Endothelial cell (in vitro differentiated cells): ENCODE data around the gene DCXR. TPM values are rescaled to one million over a fixed set of nuclear protein-coding genes. Genes with fewer than 3 reads are reported as not detected.
A peak's percentile ranks its signal among the peaks of the same experiment; 100 is the strongest.

Experiments
- DNase-seq: peaks from one replicate; pipeline ENCODE4 v3.0.0; 2021; ENCODE audit warnings: low spot score
- H3K27ac Mint-ChIP-seq: one replicate; pipeline ENCODE4 v1.8.0; 2021; ENCODE audit warnings: mixed read lengths, inconsistent platforms; ENCODE audit not compliant: unreplicated experiment
- H3K27me3 Mint-ChIP-seq: one replicate; pipeline ENCODE4 v1.8.0; 2021; ENCODE audit warnings: mild to moderate bottlenecking, moderate library complexity, mixed read lengths, inconsistent platforms; ENCODE audit not compliant: unreplicated experiment
- H3K36me3 Mint-ChIP-seq: one replicate; pipeline ENCODE4 v1.8.0; 2021; ENCODE audit warnings: mild to moderate bottlenecking, low read depth, mixed read lengths, inconsistent platforms; ENCODE audit not compliant: unreplicated experiment
- H3K4me1 Mint-ChIP-seq: one replicate; pipeline ENCODE4 v1.8.0; 2021; ENCODE audit warnings: mild to moderate bottlenecking, mixed read lengths, inconsistent platforms; ENCODE audit not compliant: unreplicated experiment
- H3K4me3 Mint-ChIP-seq: one replicate; pipeline ENCODE4 v1.8.0; 2021; ENCODE audit warnings: mild to moderate bottlenecking, mixed read lengths, inconsistent platforms; ENCODE audit not compliant: unreplicated experiment
- H3K9me3 Mint-ChIP-seq: one replicate; pipeline ENCODE4 v1.8.0; 2021; ENCODE audit warnings: mixed read lengths, inconsistent platforms; ENCODE audit not compliant: unreplicated experiment
- total RNA-seq: library from RNA; stranded (reverse); fragmentation: NEBNext Ultra II Directional; extraction: Animal tissue kit (Norgen Biotek cat#: 25700); gene quantifications from one replicate; pipeline ENCODE4 v1.2.1, GENCODE V29; 2021; ENCODE audit not compliant: unreplicated experiment
- TF ChIP-seq, protein P1 (sequence below): fragments of 200-600 bp; sonication (generic); IDR thresholded peaks from one replicate; pipeline ENCODE4 v1.5.0; 2021; ENCODE audit warnings: antibody characterized with exemption; ENCODE audit not compliant: unreplicated experiment

DCXR gene
- total RNA-seq, 1 donor from 2014 or later, result 30.8 TPM

DNA sequence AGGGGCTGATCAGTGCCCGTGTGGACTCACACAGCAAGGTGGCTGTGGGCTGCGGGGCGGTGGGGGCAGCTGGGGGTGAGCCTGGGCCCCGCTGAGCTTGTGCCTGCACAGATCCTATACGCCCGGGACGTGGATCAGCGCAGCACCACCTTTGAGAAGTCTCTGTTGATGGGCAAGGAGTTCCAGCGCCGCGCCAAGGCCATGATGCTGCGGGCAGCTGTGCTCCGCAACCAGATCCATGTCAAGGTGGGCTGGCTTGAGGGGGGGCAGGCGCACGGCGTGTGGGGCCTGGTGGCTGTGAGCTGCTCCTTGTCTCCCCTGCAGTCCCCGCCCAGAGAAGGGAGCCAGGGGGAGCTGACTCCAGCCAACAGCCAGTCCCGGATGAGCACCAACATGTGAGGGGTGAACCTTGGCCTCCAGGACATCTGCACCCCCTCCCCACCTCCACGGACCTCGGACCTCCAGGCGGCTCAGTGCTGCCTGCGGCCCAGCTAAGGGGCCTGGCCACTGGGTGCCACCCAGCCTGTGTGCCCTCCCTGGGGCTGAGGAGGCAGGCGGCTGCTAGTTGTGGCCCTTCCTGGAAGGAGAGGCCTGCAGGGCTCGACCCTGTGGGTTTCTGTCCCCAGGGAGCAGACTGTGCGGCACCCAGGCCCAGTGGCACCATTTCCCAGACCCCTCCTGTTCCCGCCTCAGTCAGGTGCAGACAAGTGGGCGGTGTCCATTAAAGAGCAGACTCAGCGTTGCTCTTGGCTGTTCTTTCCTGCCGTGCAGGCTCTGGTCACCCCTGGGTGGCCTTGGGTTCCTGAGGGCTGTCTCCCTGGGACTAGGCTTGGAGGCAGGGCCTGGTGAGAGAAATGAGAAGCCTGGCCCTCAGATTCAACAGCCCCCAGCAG lies 19.5 kb upstream of the DCXR start:
- Mint-ChIP-seq H3K4me3 (no peak overlapping the region), H3K27me3 (peaks cover 11% of the 10 kb centered on the region), H3K4me1 (no peaks in the 10 kb centered on the region), H3K27ac (no peak overlapping the region), H3K9me3 (no peaks in the 10 kb centered on the region), H3K36me3 (no peaks in the 10 kb centered on the region)
- DNase-seq, result no peak
- TF ChIP-seq, protein P1, sequence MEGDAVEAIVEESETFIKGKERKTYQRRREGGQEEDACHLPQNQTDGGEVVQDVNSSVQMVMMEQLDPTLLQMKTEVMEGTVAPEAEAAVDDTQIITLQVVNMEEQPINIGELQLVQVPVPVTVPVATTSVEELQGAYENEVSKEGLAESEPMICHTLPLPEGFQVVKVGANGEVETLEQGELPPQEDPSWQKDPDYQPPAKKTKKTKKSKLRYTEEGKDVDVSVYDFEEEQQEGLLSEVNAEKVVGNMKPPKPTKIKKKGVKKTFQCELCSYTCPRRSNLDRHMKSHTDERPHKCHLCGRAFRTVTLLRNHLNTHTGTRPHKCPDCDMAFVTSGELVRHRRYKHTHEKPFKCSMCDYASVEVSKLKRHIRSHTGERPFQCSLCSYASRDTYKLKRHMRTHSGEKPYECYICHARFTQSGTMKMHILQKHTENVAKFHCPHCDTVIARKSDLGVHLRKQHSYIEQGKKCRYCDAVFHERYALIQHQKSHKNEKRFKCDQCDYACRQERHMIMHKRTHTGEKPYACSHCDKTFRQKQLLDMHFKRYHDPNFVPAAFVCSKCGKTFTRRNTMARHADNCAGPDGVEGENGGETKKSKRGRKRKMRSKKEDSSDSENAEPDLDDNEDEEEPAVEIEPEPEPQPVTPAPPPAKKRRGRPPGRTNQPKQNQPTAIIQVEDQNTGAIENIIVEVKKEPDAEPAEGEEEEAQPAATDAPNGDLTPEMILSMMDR, result no peak

DNA sequence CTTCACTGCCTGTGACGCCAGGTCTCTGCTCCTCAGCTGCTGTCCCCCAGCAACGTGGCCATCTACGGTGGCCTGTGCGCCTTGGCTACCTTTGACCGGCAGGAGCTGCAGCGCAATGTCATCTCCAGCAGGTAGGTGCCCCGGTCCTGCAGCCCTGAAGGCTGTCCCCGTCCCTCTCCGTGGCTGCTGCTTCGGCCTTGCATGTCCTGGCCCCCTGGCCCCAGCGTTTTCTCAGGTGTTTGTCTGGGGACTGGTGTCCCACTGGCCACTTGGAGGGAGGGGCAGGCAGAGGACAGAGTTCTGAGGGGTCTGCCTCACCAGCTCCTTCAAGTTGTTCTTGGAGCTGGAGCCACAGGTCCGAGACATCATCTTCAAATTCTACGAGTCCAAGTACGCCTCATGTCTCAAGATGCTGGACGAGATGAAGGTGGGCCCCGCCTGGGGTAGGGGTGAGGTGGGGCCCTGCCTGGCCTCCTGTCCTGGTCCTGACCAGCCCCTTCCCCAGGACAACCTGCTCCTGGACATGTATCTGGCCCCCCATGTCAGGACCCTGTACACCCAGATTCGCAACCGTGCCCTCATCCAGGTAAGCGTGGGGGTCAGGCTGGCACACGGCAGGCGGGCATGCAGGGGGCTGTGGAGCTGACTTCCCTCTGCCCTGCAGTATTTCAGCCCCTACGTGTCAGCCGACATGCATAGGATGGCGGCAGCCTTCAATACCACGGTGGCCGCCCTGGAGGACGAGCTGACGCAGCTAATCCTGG lies 18.6 kb upstream of the DCXR start:
- Mint-ChIP-seq H3K9me3 (no peaks in the 10 kb centered on the region), H3K4me1 (no peaks in the 10 kb centered on the region), H3K27ac (no peak overlapping the region), H3K27me3 (peaks cover 11% of the 10 kb centered on the region), H3K36me3 (no peaks in the 10 kb centered on the region), H3K4me3 (no peak overlapping the region)
- TF ChIP-seq, protein P1, result no peak
- no peak for DNase-seq

DNA sequence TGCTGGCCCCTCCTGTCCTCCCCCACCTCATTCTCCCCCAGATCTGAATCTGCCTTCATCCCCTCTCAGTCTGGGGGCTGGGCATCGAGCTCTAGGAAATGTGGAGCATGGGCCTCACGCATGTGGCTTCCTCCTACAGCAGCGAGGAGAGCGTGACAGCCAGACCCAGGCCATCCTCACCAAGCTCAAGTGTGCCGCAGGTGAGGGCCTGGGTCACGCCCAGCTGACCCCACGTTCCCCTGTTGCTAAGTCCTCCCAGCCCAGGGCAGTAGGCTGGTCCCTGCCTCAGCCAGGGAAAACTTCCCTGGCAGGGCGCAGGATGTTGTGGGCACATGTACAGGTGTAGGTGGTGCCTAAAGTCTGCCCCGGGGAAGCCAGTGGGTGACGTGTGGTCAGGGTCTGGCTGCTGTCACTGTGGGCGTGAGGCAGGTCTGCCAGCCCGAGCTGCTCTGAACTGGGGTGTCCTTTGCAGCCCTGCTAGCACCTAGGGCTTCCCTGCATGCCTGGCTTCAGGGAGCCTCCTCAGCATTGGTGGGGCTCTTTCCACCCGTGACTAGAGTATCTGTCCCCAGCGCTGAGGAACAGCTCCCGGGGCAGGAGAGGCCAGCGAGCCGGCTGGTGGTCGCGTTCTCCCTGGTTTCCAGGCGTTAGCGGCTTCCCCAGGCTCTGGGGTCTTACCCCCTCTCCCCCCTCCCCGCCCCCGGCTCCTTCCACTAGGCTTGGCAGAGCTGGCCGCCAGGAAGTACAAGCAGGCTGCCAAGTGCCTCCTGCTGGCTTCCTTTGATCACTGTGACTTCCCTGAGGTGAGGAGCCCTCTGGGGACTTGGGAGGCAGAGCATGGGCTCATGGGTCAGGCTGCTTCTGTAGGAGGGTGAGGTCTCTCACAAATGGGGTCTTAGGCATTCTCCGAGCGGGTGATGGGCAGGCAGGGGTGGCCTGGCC lies 17.8 kb upstream of the DCXR start:
- Mint-ChIP-seq H3K4me3 (no peak overlapping the region), H3K27ac (peak overlapping the region; percentile 13), H3K27me3 (peaks cover 13% of the 10 kb centered on the region), H3K9me3 (no peaks in the 10 kb centered on the region), H3K4me1 (no peaks in the 10 kb centered on the region), H3K36me3 (no peaks in the 10 kb centered on the region)
- no peak for DNase-seq
- TF ChIP-seq, protein P1, result no peak

DNA sequence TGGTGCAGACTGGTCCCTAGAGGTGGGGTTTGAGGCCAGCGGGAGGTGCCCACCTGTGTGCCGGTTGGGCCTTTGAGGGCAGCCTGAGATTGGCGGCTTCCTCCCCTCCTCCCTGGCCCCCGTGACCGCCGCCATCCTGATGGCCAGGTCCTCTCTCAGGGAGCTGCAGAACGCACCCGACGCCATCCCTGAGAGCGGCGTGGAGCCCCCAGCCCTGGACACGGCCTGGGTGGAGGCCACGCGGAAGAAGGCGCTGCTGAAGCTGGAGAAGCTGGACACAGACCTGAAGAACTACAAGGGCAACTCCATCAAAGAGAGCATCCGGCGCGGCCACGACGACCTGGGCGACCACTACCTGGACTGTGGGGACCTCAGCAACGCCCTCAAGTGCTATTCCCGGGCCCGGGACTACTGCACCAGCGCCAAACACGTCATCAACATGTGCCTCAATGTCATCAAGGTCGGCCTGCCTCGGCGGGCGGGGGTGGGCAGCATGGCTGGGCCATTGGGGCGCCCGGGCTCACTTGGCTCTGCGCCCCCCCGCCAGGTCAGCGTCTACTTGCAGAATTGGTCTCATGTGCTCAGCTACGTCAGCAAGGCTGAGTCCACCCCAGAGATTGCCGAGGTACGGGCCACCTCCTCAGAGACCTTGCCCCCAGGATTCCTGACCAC lies 17.0 kb upstream of the DCXR start:
- Mint-ChIP-seq H3K36me3 (no peaks in the 10 kb centered on the region), H3K4me3 (no peak overlapping the region), H3K4me1 (no peaks in the 10 kb centered on the region), H3K9me3 (no peaks in the 10 kb centered on the region), H3K27ac (no peak overlapping the region), H3K27me3 (peaks cover 11% of the 10 kb centered on the region)
- TF ChIP-seq, protein P1, result no peak
- no peak for DNase-seq
